ENCODE results near the gene KCNF1.

The KCNF1 gene

DNA sequence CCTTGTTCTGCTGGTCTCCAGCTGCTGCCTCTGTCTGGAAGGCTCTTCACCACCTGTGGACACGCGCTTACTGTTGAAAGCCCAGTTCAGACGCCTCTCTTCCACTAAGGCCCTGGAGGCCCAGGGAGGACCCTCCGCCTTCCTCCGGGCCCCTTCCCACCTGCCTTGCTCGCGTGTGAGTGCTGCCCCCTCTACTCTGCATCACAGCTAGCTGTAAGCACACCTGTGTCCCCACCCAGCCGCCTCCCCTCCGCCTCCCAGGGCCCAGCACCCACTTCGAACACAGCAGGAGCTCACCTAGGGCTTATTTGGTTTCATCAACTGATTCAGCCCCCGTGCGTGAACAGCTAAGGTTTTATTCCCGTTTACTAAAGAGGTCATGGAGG is 49.7 kb downstream of the KCNF1 start (continued):
- no peak for TF ChIP-seq ISL1 (CRISPR knock-in tag; IDR thresholded peaks at IDR 0.05)
- TF ChIP-seq, protein P1, sequence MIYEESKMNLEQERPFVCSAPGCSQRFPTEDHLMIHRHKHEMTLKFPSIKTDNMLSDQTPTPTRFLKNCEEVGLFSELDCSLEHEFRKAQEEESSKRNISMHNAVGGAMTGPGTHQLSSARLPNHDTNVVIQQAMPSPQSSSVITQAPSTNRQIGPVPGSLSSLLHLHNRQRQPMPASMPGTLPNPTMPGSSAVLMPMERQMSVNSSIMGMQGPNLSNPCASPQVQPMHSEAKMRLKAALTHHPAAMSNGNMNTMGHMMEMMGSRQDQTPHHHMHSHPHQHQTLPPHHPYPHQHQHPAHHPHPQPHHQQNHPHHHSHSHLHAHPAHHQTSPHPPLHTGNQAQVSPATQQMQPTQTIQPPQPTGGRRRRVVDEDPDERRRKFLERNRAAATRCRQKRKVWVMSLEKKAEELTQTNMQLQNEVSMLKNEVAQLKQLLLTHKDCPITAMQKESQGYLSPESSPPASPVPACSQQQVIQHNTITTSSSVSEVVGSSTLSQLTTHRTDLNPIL (CRISPR knock-in tag; IDR thresholded peaks at IDR 0.05; ENCODE audit: low read depth), result no peak
- no peak for TF ChIP-seq ZNF70 (CRISPR knock-in tag; IDR thresholded peaks at IDR 0.05)
- TF ChIP-seq GLIS3 (CRISPR knock-in tag; IDR thresholded peaks at IDR 0.05), result no peak
- no peak for TF ChIP-seq ESRRG (CRISPR knock-in tag; IDR thresholded peaks at IDR 0.05)
- TF ChIP-seq, protein P2, sequence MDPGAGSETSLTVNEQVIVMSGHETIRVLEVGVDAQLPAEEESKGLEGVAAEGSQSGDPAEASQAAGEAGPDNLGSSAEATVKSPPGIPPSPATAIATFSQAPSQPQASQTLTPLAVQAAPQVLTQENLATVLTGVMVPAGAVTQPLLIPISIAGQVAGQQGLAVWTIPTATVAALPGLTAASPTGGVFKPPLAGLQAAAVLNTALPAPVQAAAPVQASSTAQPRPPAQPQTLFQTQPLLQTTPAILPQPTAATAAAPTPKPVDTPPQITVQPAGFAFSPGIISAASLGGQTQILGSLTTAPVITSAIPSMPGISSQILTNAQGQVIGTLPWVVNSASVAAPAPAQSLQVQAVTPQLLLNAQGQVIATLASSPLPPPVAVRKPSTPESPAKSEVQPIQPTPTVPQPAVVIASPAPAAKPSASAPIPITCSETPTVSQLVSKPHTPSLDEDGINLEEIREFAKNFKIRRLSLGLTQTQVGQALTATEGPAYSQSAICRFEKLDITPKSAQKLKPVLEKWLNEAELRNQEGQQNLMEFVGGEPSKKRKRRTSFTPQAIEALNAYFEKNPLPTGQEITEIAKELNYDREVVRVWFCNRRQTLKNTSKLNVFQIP (CRISPR knock-in tag; IDR thresholded peaks at IDR 0.05; ENCODE audit: borderline replicate concordance, low read depth), result no peak
- TF ChIP-seq BACH2 (CRISPR knock-in tag; IDR thresholded peaks at IDR 0.05; ENCODE audit: borderline replicate concordance), result no peak
- no peak for TF ChIP-seq ZNF565 (CRISPR knock-in tag; conservative IDR thresholded peaks at IDR 0.05; ENCODE audit: low read depth)
- no peak for TF ChIP-seq PPARA (CRISPR knock-in tag; IDR thresholded peaks at IDR 0.05; ENCODE audit: borderline replicate concordance)

DNA sequence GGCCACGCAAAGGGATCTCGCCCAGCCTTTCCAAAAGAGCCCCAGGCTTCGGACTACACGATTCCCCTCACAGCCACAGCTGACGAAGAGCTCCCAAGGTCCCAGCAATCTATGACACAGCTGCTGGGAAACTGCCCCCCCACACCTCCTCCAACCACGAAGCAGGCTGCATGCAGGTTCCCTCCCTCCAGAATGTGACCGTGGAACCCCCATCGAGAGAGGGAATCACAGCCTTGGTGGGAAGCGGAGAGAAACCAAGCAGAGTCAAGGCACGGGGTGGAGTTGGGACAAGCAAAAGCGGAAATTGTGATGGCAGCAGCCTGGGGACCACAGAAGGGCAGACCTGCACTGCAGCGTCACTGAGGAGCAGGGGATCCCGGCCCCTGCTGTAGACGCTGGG is 50.3 kb downstream of the KCNF1 start:
- ATAC-seq, result no peak
- TF ChIP-seq, protein P2 (CRISPR knock-in tag; IDR thresholded peaks at IDR 0.05; ENCODE audit: borderline replicate concordance, low read depth), result no peak
- TF ChIP-seq, protein P3, sequence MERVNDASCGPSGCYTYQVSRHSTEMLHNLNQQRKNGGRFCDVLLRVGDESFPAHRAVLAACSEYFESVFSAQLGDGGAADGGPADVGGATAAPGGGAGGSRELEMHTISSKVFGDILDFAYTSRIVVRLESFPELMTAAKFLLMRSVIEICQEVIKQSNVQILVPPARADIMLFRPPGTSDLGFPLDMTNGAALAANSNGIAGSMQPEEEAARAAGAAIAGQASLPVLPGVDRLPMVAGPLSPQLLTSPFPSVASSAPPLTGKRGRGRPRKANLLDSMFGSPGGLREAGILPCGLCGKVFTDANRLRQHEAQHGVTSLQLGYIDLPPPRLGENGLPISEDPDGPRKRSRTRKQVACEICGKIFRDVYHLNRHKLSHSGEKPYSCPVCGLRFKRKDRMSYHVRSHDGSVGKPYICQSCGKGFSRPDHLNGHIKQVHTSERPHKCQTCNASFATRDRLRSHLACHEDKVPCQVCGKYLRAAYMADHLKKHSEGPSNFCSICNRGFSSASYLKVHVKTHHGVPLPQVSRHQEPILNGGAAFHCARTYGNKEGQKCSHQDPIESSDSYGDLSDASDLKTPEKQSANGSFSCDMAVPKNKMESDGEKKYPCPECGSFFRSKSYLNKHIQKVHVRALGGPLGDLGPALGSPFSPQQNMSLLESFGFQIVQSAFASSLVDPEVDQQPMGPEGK (CRISPR knock-in tag; IDR thresholded peaks at IDR 0.05; ENCODE audit: borderline replicate concordance), result no peak
- TF ChIP-seq ESRRG (CRISPR knock-in tag; IDR thresholded peaks at IDR 0.05) (no peak), RARB (CRISPR knock-in tag; IDR thresholded peaks at IDR 0.05) (no peak), PPARA (CRISPR knock-in tag; IDR thresholded peaks at IDR 0.05; ENCODE audit: borderline replicate concordance) (no peak), ZFP3 (CRISPR knock-in tag; IDR thresholded peaks at IDR 0.05) (no peak)

DNA sequence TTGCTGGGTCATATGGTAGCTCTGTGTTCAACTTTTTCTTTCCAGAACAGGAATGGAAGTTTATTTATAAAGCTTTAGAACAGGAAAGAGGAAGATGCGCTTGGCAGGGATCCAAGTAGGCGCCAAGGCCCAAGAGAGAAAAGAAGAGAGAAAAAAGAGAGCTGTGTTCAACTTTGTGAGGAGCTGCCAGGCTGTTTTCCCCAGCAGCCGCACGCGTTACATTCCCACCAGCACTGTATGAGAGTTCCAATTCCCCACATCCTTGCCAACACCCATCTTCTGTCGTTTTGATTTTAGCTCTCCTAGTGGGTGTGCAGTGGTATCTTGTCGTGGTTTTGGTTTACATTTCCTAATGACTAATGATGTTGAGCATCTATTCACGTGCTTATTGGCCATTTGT is 51.4 kb downstream of the KCNF1 start:
- TF ChIP-seq RARB (CRISPR knock-in tag; IDR thresholded peaks at IDR 0.05) (no peak), TOX (CRISPR knock-in tag; IDR thresholded peaks at IDR 0.05; ENCODE audit: borderline replicate concordance) (no peak), OSR1 (CRISPR knock-in tag; IDR thresholded peaks at IDR 0.05) (no peak), ISL1 (CRISPR knock-in tag; IDR thresholded peaks at IDR 0.05) (no peak)
- TF ChIP-seq, protein P1 (CRISPR knock-in tag; IDR thresholded peaks at IDR 0.05; ENCODE audit: low read depth), result no peak
- peak; percentile 37; the same call in 1 of the 3 replicates for ATAC-seq

All from SK-N-SH treated with all-trans-retinoic acid at 6 μM for 48 hours (cell line).